DND-41 (cell line): ENCODE measurements around the gene WNT3A.

Experiments used
- ATAC-seq: fragments of 200-7000 bp; cut with Tn5 transposase; 3 replicates; pipeline ENCODE4 v1.9.1; 2021; ENCODE audit warnings: low read depth; ENCODE audit not compliant: insufficient read depth
- DNase-seq: peaks from one replicate; pipeline ENCODE4 v3.0.0-alpha.2; 2020
- H2AFZ ChIP-seq: 2 replicates; pipeline ENCODE4 v1.6.0; 2012; ENCODE audit warnings: low read depth, low read length
- H3K27ac ChIP-seq: 2 replicates; pipeline ENCODE4 v1.5.1; 2012; ENCODE audit warnings: low read length, inconsistent platforms
- H3K27me3 ChIP-seq: fragments of 200-600 bp; sonication (generic); 2 replicates; pipeline ENCODE4 v1.6.0; 2012; ENCODE audit warnings: low read length, mild to moderate bottlenecking, inconsistent platforms; ENCODE audit not compliant: insufficient read depth, poor library complexity
- H3K36me3 ChIP-seq: 2 replicates; pipeline ENCODE4 v1.5.1; 2012; ENCODE audit warnings: low read length, inconsistent platforms; ENCODE audit not compliant: insufficient read depth
- H3K4me1 ChIP-seq: 2 replicates; pipeline ENCODE4 v1.5.1; 2012; ENCODE audit warnings: mild to moderate bottlenecking, low read length; ENCODE audit not compliant: insufficient read depth
- H3K4me2 ChIP-seq: 2 replicates; pipeline ENCODE4 v1.6.0; 2012; ENCODE audit warnings: mild to moderate bottlenecking, moderate library complexity, low read length, inconsistent platforms; ENCODE audit not compliant: insufficient read depth
- H3K4me3 ChIP-seq, 2 experiments: fragments of 200-600 bp in 1 of 2; shearing (Covaris generic) in 1 of 2; 2 replicates each; pipeline ENCODE4 v1.5.1; 2012 to 2016; ENCODE audit warnings: inconsistent platforms in 2 of 2, low read length in 2 of 2, mild to moderate bottlenecking in 2 of 2, low read depth in 1 of 2, moderate library complexity in 1 of 2
- H3K79me2 ChIP-seq: 2 replicates; pipeline ENCODE4 v1.6.0; 2012; ENCODE audit warnings: low read length, inconsistent platforms; ENCODE audit not compliant: insufficient read depth
- H3K9ac ChIP-seq: 2 replicates; pipeline ENCODE4 v1.6.0; 2012; ENCODE audit warnings: low read depth, mild to moderate bottlenecking, inconsistent platforms, low read length, moderate library complexity
- H3K9me3 ChIP-seq: 2 replicates; pipeline ENCODE4 v1.5.1; 2012; ENCODE audit warnings: low read length, moderate library complexity, mild to moderate bottlenecking, inconsistent platforms; ENCODE audit not compliant: insufficient read depth, severe bottlenecking
- H4K20me1 ChIP-seq: 2 replicates; pipeline ENCODE4 v1.6.0; 2012; ENCODE audit warnings: low read length; ENCODE audit not compliant: insufficient read depth
- CTCF ChIP-seq: IDR thresholded peaks from 2 replicates; pipeline ENCODE4 v1.5.1; 2012; ENCODE audit warnings: borderline replicate concordance, low read length, moderate library complexity, mild to moderate bottlenecking; ENCODE audit not compliant: poor library complexity, severe bottlenecking; ENCODE audit errors: extremely low read depth
- EZH2 ChIP-seq: IDR thresholded peaks from 3 replicates; pipeline ENCODE4 v1.6.1; 2012; ENCODE audit warnings: borderline replicate concordance, low read depth, mild to moderate bottlenecking, moderate library complexity, low read length, inconsistent platforms; ENCODE audit not compliant: severe bottlenecking

WNT3A gene

GRCh38 chr1:228001738-228002535 lies 4.9 kb upstream of the WNT3A start:
- H3K4me3 ChIP-seq = no peak overlapping the region
- ATAC-seq (no peak), DNase-seq (no peak)
- H3K9me3 ChIP-seq = peaks cover 1% of the 10 kb centered on the region
- H3K4me2 ChIP-seq = no peak overlapping the region
- no peak overlapping the region for H3K9ac ChIP-seq
- no peaks in the 10 kb centered on the region for H4K20me1 ChIP-seq
- H3K27ac ChIP-seq = no peak overlapping the region
- no peaks in the 10 kb centered on the region for H3K27me3 ChIP-seq
- TF ChIP-seq CTCF = no peak
- TF ChIP-seq EZH2 = no peak
- H2AFZ ChIP-seq = no peak overlapping the region
- H3K36me3 ChIP-seq = no peaks in the 10 kb centered on the region
- no peaks in the 10 kb centered on the region for H3K79me2 ChIP-seq
- no peaks in the 10 kb centered on the region for H3K4me1 ChIP-seq

GRCh38 chr1:228002792-228003191 lies 4.0 kb upstream of the WNT3A start:
- Histone ChIP-seq H3K4me2 (no peak overlapping the region), H3K9ac (no peak overlapping the region), H3K4me3 (no peak overlapping the region), H2AFZ (no peak overlapping the region), H4K20me1 (no peaks in the 10 kb centered on the region), H3K9me3 (no peaks in the 10 kb centered on the region), H3K79me2 (no peaks in the 10 kb centered on the region), H3K27ac (no peak overlapping the region), H3K27me3 (no peaks in the 10 kb centered on the region), H3K4me1 (no peaks in the 10 kb centered on the region), H3K36me3 (no peaks in the 10 kb centered on the region)
- TF ChIP-seq EZH2 = no peak
- TF ChIP-seq CTCF = no peak
- ATAC-seq = no peak
- DNase-seq = no peak

GRCh38 chr1:228003461-228004330 lies 3.1 kb upstream of the WNT3A start:
- H3K79me2 ChIP-seq = no peaks in the 10 kb centered on the region
- ATAC-seq (no peak), DNase-seq (no peak)
- no peaks in the 10 kb centered on the region for H3K27me3 ChIP-seq
- no peaks in the 10 kb centered on the region for H3K9me3 ChIP-seq
- no peak overlapping the region for H3K27ac ChIP-seq
- H3K36me3 ChIP-seq = no peaks in the 10 kb centered on the region
- H3K4me3 ChIP-seq = no peak overlapping the region
- H3K9ac ChIP-seq = no peak overlapping the region
- H2AFZ ChIP-seq = no peak overlapping the region
- no peaks in the 10 kb centered on the region for H3K4me1 ChIP-seq
- no peak overlapping the region for H3K4me2 ChIP-seq
- H4K20me1 ChIP-seq = no peaks in the 10 kb centered on the region
- TF ChIP-seq EZH2 (no peak), CTCF (no peak)
